D721Med (cell line): ENCODE data around the gene SLC23A3.
A peak's percentile ranks its signal among the peaks of the same experiment; 100 is the strongest.

ENCODE experiments used
- DNase-seq: peaks from one replicate; pipeline ENCODE4 v3.0.0; 2011; ENCODE audit warnings: low spot score; ENCODE audit not compliant: insufficient read length
- FAIRE-seq: peaks from 2 replicates; lab custom pipeline; 2011; peaks lifted over from hg19 to GRCh38; lab: Jason Lieb, UNC
- TF ChIP-seq, protein P1 (sequence below): IDR thresholded peaks from 2 replicates; pipeline ENCODE4 v1.5.1; 2012; ENCODE audit warnings: mild to moderate bottlenecking, control low read depth; ENCODE audit not compliant: insufficient read depth; ENCODE audit errors: missing control alignments

Gene SLC23A3

DNA sequence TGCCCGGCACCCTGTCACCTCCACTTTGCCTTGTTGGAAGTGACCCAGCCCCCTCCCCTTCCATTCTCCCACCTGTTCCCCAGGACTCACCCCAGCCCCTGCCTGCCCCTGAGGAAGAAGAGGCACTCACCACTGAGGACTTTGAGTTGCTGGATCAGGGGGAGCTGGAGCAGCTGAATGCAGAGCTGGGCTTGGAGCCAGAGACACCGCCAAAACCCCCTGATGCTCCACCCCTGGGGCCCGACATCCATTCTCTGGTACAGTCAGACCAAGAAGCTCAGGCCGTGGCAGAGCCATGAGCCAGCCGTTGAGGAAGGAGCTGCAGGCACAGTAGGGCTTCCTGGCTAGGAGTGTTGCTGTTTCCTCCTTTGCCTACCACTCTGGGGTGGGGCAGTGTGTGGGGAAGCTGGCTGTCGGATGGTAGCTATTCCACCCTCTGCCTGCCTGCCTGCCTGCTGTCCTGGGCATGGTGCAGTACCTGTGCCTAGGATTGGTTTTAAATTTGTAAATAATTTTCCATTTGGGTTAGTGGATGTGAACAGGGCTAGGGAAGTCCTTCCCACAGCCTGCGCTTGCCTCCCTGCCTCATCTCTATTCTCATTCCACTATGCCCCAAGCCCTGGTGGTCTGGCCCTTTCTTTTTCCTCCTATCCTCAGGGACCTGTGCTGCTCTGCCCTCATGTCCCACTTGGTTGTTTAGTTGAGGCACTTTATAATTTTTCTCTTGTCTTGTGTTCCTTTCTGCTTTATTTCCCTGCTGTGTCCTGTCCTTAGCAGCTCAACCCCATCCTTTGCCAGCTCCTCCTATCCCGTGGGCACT is 12.7 kb upstream of the SLC23A3 start:
- FAIRE-seq = no peak
- DNase-seq = no peak
- TF ChIP-seq, protein P1, sequence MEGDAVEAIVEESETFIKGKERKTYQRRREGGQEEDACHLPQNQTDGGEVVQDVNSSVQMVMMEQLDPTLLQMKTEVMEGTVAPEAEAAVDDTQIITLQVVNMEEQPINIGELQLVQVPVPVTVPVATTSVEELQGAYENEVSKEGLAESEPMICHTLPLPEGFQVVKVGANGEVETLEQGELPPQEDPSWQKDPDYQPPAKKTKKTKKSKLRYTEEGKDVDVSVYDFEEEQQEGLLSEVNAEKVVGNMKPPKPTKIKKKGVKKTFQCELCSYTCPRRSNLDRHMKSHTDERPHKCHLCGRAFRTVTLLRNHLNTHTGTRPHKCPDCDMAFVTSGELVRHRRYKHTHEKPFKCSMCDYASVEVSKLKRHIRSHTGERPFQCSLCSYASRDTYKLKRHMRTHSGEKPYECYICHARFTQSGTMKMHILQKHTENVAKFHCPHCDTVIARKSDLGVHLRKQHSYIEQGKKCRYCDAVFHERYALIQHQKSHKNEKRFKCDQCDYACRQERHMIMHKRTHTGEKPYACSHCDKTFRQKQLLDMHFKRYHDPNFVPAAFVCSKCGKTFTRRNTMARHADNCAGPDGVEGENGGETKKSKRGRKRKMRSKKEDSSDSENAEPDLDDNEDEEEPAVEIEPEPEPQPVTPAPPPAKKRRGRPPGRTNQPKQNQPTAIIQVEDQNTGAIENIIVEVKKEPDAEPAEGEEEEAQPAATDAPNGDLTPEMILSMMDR = no peak

DNA sequence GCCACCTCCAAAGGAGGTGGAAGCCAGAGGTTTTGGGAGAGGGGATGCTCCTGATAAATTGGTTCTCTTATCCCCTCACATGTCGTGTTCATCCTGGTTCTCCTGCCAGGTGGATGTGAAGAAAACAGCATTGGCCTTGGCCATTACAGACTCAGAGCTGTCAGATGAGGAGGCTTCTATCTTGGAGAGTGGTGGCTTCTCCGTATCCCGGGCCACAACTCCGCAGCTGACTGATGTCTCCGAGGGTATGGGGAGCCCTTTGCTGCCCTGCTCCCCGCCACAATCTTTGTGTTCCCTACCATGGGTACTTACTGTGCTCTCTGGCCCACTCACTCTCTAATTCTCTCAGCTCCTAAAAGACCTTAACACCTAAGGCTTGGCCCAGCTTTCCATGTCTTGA is 11.7 kb upstream of the SLC23A3 start:
- DNase-seq = no peak
- no peak for FAIRE-seq
- TF ChIP-seq, protein P1 = no peak

DNA sequence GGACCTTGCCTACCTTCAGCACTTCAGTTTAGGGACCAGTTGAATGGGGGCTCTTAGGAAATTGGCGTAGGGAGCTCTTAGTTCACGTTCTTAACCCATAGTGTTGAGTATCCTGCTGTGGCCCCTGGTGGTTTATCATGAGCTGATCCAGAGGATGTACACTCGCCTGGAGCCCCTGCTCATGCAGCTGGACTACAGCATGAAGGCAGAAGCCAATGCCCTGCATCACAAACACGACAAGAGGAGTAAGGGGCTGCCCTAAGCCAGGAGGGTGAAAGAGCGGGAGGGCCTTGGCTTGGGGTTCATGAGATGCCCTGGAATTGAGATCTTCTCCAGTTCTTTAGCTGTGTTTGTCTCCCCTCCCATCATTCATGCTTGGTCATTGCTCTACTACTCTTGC is 11.1 kb upstream of the SLC23A3 start:
- no peak for DNase-seq
- no peak for FAIRE-seq
- TF ChIP-seq, protein P1 = no peak

DNA sequence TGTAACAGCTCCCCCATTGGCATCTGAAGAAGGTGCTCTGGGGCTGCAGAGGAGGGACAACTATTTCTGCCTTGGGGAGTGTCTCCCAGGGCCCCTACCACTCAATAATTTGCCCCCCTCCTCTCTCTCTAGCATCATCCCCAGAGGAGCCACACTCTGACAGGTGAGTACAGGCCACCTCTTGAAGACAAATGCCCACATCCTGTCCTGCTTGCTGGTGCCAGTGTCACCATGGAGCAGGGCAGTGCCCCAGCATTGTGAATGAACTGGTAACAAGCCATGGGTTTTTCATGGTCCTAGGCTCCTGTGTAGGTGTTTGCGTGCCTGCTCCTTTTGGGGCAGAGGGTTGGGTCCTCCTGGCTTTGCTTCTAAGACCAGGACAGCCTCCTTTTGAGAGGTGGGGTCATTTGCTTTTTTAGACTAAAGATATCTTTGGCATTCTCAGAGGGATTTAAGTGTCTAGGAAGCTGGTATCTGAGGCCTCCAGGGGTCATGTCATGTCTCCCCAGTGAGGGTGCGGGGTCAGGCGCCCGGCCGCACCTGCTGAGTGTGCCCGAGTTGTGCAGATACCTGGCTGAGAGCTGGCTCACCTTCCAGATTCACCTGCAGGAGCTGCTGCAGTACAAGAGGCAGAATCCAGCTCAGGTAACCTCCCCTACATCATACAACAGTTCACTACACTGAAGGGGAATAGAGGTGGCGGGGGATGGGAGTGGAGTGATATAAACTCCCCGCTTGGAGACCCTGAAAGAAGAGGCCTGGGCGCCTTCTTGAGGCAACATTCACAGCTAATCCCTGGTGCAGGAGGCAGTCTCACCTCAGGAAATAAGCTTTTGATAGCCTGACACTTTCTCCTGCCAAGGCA is 10.0 kb upstream of the SLC23A3 start:
- FAIRE-seq (no peak), DNase-seq (no peak)
- TF ChIP-seq, protein P1 = no peak

DNA sequence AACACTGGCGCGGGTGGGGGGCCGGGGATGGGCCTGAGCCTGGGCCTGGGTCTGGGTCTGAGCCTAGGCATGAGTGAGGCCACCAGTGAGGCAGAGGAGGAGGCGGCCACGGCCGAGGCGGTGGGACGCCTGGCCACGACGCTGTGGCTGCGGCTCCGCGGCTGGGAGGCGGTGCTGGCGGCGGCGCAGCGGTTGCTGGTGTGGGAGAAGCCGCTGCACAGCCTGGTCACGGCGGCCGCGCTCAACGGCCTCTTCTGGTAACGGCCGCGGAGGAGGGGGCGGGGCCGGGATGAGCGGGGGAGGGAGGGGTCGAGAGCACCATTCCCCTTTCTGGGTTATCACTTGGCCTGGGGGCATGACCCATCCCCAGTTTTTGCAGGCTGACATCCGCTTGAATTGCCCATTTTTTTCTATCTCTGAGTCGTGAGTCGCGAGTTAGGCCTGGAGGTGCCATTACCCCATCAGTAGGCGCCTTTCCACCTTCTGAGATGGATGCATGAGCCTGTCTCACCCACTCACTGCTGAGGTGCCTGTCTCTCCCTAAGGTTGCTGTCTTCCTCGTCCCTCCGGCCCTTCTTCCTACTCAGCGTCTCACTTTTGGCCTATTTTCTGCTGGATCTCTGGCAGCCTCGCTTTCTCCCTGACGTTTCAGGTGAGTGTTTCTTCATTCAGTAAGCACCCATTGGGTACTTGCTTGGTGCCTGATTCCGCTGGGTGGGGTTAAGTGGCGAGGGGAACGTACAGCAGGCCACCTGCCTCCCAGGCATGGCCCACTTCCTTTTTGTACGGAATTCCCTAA is 8.7 kb upstream of the SLC23A3 start:
- no peak for DNase-seq
- FAIRE-seq = no peak

DNA sequence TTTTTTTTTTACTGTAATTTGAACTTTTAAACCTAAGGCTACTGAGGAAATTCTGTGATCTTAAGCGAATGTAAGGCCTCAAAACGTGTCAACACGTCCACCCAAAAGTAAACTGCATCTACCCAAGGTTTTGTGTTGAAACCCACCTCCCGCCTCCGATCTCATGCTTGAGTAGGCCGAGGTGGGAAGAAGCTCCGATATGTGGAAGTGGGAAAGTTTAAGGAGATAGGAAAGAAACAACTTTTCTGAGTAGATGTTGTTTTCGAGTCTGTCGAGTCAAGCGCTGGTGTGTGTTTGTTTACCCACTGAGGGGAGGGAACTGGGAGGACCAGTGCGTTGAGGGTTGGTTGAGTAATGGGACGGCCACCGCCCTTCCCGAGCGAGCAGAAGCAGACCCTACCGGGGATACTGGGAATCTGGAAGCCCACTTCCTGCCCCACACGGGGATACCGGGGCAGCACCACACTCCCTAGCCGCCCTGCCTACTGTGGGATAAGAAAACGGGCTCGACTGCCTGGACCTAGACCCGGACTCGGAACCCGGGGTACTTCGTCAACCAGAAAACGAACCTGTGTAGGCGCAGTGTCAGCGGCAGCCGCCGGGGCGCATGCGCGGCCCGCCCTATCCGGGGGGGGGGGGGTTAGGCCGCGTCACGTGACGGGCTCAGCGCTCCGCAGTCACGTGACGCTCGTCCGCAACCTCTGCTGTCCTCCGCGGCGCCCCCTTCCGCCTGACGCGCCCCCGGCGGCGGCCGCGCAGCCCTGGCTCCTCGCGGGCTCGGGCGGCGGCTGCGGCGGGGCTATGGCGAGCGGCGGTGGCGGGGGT is 7.9 kb upstream of the SLC23A3 start, which contains the start of gene RETREG2:
Gene RETREG2 (plus strand): TSS at position 724 of the 825 bp plus-strand sequence. CDS start 78 bp downstream, at position 802.
- TF ChIP-seq, protein P1 = peak; percentile 45
- FAIRE-seq = no peak
- DNase-seq = peak; percentile 94

More for the DNA sequence above, 8.7 kb upstream of the SLC23A3 start:
- TF ChIP-seq, protein P1 = no peak
